HG03575 (cell line): Measurements from ENCODE around the gene MN1.

Experiments
- ATAC-seq: cut with Tn5 transposase; IDR thresholded peaks from one replicate; pipeline ENCODE4 v1.9.1; 2021; ENCODE audit not compliant: unreplicated experiment, insufficient number of reproducible peaks, low FRiP score; ENCODE audit errors: extremely low read depth

Gene MN1

DNA sequence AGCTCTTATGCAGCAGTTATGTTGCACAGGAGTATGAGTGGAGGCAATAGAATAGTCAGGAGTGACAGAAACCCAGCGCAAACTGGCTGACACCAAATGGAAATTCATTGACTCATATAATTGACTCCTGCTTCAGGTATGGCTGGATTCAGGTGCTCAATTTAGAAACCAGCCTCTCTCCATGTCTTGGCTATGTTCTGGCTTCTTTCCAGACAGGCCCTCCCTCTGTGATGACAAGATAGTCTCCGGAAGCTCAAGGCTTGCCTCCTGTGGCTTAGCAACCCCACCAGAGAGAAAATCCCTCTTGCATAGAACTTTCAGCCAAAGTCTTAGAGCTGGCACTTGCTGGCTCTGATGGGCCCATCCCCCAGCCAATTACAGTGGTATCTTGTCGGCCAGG is 28.1 kb upstream of the MN1 start:
- no peak for ATAC-seq

DNA sequence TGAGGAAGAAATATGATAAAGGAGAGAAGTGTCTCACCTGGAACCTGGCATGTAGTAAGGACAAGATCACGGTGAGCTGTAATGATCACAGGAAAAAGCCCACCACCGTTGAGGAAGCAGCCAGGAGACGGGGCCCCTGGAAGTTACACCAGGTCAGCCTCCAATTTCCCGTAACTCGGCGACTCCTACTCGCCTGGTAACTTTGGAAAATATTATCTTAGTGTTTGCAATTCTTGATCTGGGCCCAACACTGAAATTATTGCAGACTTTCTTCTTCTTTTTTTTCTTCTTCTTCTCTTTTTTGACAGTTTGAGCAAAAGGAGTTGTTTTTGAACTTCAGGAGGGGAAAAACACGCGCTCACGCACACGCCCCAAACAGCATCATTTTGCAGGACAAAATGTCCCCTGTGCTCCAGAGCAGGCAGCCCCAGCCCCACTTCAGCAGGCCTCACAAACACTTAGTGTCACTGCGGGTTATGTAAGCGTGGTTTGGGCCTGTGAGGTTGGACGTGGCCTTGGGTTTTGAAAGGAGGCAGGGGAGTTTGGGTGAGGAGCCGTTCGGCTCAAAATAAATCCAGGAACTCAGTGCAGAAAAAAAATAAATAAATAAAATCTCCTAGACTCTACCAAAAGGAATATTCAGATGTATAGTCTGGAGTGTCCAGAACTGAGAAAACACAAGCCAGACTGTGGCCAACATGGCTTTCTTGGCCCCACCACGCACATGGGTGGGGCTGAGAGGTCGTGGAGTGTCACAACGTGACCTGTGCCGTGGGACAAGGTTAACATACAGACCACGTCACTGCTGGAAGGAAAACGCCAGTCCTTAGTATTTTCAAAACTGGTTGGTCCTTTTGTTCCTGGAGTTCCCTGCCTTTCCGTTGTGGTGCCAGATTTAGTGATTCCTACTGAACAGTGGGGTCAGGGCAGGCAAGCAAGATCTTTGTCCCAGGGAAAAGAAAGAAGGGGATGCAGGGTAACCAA is 26.3 kb upstream of the MN1 start:
- no peak for ATAC-seq

DNA sequence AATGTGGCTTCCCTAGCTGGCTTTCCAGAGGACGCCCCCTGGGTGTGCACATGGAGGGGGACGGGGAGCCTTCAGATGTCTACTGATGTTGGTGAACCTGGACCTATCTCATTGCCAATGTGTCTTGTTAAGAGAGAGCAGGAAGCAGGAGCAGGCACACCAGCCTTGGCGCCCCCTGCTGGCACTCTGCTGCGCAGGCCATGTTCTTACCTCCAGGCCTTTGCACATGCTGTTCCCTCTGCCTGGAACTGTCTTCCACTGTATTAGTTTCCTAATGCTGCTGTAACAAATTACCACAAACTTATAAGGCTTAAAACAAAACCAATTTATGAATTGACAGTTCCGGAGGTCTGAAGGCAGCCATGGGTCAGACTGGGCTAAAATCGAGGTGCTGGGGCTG is 23.6 kb upstream of the MN1 start:
- no peak for ATAC-seq

DNA sequence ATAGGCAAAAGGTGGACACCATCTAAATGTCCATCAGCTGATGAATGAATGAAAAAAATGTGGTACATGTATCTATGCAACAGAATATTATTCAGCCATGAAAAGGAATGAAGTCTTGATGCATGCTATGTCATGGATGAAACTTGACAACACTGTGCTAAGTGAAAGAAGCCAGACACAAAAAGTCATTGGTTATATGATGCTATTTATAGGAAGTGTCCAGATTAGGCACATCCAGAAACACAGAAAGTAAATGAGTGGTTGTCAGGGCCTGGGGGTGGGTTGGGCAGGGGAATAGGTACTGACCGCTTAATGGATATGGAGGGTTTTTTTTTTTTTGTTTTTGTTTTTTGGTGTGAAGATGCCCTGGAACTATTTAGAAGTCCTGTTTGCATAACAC is 21.7 kb upstream of the MN1 start:
- no peak for ATAC-seq

DNA sequence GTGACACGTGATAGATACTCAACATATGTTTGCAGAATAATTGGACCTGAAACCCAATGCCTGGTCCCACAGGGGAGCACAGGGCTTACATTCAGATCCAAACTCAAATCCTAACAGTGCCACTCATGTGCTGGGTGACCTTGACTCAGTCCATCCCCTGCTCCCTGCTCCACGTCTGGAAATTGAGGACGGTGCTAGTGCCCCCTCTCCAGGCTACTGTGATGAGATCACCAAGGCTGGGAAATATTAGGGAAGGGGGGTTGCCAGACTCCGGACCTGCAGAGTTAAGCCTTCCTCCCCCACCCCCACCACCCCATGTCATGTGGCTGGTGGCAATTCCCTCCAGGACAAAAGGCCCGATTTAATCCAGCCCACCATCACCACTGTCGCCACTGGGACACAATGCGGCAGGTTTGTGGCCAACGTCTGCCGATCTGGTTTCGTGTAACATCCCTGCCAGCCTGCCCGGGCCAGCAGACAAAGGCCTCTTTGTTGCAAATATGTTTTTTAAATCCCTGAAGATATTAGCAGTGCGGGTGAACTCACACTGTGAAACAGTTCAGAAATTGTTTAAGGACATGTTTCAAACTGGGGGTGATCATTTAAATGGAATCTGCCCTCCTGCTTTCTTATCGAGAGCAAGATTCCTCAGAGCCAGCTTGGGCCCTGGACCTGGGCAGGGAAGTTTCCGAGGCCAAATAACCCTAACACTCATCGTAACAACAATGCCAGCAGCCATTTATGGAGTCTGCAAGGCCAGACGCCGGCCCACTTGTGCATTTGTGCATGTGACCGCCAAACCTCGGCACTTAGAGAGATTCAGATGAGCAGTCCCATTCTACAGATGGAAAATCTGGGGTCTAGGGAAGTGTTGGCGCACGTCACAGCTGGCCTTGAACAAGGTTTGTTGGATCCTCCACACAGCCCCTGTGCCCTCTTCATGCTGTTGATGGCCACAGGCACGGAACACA is 19.6 kb upstream of the MN1 start:
- no peak for ATAC-seq

DNA sequence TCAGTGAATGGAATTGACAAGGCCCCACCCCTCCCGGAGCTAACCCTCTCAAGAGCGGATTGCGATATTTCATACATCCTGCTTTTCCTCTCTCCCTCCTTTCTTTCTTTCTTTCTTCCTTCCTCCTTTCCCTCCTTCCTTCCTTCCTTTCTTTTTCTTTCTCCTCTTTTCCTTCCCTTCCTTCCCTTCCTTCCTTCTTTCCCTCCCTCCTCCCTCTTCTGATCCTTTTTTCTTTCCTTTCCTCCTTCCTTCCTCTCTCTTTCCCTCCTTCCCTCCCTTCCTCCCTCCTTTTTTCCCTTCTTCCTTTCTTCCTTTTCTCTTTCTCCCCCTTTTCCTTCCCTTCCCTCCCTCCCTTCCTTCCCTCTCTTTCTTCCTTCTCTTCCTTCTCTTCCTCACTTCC is 15.0 kb upstream of the MN1 start:
- ATAC-seq = no peak

DNA sequence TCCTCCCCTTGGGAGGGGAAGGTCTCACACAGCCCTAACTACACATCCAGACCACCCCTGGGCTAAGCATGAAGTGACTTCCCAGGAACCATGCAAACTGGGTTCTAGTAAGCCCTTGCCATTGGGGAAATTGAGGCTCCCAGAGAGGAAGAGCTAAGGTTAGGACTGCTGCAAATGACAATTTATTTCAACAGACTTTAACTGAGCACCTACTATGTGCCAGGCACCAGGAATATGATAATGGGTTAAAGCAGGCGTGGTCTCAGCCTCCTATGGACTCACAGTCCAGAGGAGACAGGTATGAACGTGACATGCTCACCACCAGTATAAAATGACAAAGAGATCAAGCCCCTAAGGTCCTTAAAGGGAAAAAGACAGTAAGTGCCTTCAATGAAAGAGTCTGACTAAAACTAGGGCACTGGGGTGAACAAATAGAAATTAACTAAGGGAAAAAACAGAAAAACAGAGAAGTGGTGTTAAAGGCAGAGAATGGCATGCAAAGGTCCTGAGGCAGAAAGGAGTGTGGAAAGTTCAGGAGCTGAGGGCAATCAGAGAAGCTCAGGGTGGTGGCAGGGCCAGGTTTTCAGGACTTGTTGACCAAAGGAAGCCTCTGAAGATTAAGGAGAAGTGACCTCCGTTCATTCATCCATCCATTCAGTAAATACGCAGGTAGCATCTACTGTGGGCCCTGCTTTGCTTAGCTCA is 14.4 kb upstream of the MN1 start:
- ATAC-seq = no peak

DNA sequence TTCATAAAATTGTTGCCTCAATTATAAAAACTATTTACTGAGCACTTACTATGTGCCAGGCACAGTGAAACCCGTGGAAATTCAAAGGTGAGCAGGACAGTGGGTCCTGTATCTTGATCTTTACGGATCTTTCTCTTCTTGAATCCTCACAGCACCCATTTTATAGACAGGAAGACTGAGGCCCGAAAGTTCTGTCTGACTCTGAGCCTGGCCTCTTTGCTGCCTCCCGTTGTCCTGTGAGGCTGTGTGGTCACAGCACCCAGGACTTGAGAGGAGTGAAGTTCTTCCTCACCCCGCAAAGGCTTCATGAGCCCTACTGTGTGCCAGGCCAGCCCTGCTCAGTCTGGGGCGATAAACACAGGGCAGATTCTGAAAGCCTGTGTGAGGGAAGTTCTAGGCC is 13.4 kb upstream of the MN1 start:
- no peak for ATAC-seq

DNA sequence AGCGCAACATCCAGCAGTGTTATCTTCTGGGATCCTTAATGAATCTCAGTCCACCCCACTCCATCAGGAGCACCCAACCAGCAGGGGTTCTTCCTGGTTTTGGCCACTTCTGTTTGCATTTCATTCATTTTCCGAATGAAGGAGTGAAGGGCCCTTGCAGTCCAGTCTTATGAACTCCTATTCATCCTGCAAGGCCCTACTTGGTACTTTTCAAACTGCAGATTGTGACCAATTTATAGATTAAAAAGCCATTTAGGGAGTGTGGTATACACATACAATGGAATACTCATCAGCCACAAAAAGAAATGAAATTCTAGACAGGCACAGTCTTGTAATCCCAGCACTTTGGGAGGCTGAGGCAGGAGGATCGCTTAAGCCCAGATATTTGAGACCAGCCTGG is 10.2 kb upstream of the MN1 start:
- no peak for ATAC-seq

DNA sequence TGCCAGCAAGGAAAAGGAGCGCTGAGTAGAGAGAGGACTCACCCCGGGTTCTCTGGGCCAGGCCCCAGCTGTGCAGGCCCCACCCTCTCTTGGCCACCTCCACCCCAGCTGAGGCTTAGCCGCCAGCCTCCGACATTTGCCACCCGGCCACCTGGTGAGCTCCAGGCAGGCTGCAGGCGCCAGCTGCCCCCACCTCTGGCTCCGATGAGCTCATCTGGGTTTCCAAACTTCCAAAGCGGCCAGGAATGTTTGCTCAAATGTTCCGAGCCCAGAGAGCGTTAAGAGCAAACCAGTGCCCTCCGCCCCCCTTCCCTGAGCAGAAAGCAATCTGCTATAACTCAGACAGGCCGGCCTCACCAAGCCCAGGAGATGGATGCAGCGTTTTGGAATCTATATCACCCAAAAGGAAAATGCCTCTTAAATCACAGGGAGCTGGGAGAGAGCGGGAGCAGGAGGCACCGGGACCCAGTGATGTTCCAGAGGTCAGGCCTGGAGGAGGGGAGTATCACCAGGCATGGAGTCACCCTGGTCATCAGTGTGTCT is 9.1 kb upstream of the MN1 start:
- ATAC-seq = no peak

DNA sequence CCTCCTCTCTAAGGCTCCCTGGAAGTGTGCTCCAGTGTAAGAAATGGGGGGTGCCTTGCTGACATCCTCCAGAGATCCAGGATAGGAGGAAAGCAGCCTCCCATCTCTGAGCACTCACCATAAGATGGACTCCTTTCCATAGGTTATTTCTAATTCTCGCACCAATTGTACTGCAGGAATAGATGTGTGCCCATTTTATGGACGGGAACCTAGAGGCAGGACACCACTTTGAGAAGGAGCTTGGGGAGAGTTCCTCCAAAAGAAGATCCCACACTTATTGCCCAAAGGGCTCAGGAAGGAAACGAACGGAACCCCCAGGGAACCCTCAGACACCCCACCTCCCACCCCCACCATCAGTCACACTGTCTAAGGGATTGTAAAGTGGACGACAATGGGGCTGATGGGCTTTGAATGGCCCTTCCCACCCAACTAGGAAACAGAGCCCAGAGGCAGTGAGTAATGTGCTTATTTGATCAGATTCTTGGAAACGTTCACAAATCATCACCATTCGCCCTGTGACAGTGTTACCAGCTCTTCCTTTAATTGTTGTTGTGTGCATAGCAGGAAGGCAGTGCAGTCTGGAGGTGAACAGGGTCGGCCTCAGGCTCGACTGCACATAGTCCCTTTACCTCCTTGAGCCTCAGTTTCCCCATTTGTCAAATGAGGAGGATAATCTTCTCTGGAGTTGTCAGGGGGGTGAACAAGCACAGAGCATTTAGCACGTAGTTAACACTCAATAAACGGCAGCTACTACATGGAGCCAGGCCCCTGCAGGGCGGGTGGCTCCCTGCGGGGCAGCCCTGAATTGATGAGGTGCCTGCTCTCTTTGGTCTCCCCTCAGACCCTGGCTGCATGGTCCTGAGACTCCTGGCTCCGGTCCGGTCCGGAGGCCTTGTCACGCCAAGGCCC is 8.4 kb upstream of the MN1 start:
- ATAC-seq = no peak

DNA sequence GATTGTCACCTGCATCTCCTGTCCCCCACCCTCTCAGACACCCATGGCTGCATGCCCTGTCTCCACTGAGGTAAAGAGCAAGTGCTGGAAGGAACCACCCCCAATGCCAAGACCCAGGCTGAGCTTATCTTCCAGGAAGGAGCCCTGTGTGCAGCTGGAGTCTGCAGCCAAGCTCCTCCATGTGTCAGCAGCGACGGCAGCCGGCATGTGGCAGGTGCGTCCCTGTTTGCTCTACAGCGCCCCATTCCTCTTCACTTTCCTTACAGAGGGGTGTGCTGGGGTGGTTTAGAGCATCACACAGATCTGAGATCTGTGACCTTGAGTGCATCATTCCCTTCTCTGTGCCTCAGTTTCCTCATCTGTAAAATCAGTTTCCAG is 7.7 kb upstream of the MN1 start:
- ATAC-seq = no peak

DNA sequence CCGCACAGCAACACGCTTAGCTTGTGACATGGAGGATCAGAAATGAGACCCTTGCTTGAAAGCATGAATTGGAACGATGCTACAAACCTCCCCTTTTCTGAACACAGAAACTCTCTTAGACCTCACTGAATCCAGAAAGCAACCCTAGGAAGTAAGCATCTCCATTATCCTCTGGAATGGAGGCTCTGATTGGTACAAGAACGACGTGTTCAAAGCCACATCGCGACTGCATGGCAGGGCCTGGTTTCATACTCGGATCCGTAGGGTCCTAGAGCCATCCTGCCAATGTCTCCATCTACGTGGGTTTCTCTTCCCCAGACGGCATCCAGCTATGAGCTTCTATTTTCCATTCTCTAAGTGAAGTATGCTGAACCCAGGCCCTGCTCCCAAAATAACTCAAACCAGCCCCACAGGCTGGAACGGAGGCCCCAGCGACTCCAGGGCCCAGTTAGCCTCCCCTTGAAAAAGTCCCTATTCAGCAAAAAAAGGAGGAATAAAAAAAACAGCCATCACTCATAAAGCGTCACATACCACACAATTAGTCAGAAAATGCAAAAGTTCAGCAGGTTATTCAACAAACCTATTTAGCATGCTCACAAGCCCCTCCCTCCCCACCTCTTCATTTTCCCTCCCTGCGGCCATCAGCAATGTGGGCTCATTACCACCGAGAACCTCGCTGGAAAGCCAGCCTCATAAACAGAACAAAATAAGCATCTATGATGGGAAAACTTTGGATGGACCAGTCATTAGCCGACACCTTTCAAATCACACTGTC is 7.1 kb upstream of the MN1 start:
- ATAC-seq = no peak

DNA sequence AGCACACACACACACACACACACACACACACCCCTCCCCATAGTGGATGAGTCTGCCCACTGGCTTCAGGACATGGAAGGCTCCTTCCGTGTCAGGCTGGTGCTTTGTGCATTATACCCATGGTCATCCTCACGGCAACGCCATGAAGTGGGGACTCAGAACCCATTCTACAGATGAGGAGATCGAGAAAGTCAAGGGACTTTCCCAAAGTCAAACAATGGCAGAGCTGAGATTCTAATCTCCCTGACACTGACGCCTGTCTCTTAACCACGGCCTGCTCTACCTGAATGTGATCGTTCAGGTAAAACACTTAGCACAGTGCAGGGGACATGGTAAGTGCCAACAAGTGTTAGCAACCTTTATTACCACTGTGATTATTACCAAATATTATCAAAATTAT is 4.3 kb upstream of the MN1 start:
- ATAC-seq = no peak

DNA sequence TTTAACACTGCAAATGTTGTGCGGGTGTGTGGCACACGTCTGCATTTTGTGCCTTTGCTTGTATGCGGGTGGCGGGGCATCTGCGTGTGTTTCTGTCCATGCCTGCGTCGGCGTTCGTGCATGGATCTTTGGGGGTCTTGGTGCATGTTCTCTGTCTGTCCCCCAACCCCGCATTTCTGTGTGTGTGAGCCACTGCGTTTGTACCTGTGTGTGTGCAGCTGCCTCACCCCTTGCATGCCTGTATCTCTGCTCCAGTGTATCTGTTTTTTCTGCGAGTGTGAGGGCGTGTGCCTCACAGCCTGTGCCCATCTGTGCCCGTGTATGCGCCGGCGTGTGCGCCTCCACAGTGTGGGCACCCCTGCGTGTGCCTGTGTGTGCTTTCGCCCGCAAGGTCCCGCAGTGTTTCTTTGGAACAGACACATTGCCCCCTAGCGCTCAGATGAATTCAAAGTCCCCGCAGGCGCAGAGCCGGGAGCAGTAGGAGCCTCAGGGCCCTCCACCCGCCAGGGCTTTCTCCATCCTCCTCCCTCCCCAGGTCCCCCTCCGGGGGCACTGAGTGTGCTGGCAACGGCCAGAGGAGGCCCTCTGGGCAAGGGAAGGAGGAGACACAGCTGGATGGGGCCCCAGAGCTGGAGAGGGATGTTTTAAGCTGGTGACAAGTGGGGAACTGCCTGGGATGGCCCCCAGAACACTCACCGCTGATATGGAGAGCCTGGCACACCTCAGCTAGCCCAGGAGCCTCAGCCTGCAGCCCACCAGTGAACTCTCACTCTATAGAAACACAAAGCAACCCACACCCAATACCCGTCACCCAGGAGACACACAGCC is 3.1 kb upstream of the MN1 start:
- ATAC-seq = no peak

DNA sequence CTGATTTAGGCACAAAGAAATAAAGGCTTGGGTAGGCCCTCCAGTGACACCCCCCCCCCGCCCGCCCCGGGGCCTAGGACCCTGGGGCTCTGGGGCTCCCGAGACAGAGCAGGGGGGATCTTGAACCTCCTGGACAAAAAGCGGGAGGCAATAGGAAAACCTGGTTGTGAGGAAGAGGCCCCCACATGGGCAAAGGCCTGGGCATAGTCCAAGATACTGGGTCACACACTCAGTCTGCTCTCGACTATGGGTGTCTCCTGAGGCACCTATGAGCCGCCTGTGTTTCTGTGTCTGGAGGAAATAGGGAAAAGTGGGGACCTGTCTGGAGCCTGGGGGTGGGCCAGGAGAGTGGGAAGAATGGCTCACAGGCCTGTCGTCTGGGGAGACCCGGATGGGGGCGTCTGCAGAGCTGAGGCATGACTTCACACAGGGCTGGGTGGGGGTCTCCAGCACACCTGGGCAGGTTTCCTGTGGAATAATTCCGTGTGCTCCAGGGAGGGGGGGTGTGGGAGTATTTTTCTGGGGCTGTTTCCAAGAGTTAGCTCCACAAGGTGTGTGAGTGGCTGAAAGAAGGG is 2.4 kb upstream of the MN1 start:
- no peak for ATAC-seq
